Caco-2 (cell line): ENCODE results near the gene SERAC1. TPM values are rescaled to one million over a fixed set of nuclear protein-coding genes. Genes with fewer than 3 reads are reported as not detected.

ENCODE experiments used
- BruUV-seq: library from RNA; stranded (reverse); fragments of 400-500 nt; replicated peaks from 2 replicates; lab custom pipeline; 2021; lab: Mats Ljungman, UMichigan
- CTCF ChIA-PET: fragments of 300-600 bp; sonication (Branson Sonifier 250); formaldehyde crosslinking; loops from one replicate; lab custom pipeline; 2022; ENCODE audit warnings: antibody characterized with exemption; lab: Charles Lee
- POLR2A ChIA-PET: fragments of 300-600 bp; sonication (Branson Sonifier 250); formaldehyde crosslinking; loops from one replicate; lab custom pipeline; 2022; ENCODE audit warnings: antibody characterized with exemption; lab: Charles Lee
- DNase-seq, 2 experiments: peaks; one replicate each; pipeline versions ENCODE4 v3.0.0 to v3.0.0-alpha.2; 2020 to 2022
- H3K27me3 ChIP-seq: replicated peaks from 2 replicates; pipeline ENCODE4 v1.6.0; 2011; ENCODE audit warnings: low read length; ENCODE audit not compliant: control insufficient read depth, insufficient read depth
- H3K36me3 ChIP-seq: 2 replicates; pipeline ENCODE4 v1.5.1; 2011; ENCODE audit warnings: low read length; ENCODE audit not compliant: control insufficient read depth, insufficient read depth
- H3K4me1 ChIP-seq: fragments of 250-450 bp; sonication (Bioruptor Pico); 2 replicates; pipeline ENCODE4 v1.5.1; 2020; ENCODE audit warnings: mild to moderate bottlenecking
- H3K4me3 ChIP-seq: 2 replicates; pipeline ENCODE4 v1.5.1; 2011; ENCODE audit warnings: low read depth, mild to moderate bottlenecking, control low read depth, low read length
- H3K9me3 ChIP-seq: fragments of 250-450 bp; sonication (Bioruptor Pico); 2 replicates; pipeline ENCODE4 v1.5.1; 2020; ENCODE audit warnings: mild to moderate bottlenecking, moderate library complexity
- H3K27ac Mint-ChIP-seq: one replicate; pipeline ENCODE4 v1.8.0; 2022; ENCODE audit warnings: mixed read lengths; ENCODE audit not compliant: unreplicated experiment
- H3K27me3 Mint-ChIP-seq: one replicate; pipeline ENCODE4 v1.8.0; 2022; ENCODE audit warnings: mixed read lengths; ENCODE audit not compliant: insufficient read depth, unreplicated experiment
- H3K36me3 Mint-ChIP-seq: one replicate; pipeline ENCODE4 v1.8.0; 2022; ENCODE audit warnings: mild to moderate bottlenecking, mixed read lengths; ENCODE audit not compliant: insufficient read depth, unreplicated experiment
- H3K4me1 Mint-ChIP-seq: one replicate; pipeline ENCODE4 v1.8.0; 2022; ENCODE audit warnings: low read depth, mixed read lengths; ENCODE audit not compliant: unreplicated experiment
- H3K4me3 Mint-ChIP-seq: one replicate; pipeline ENCODE4 v1.8.0; 2022; ENCODE audit warnings: mild to moderate bottlenecking, moderate library complexity, mixed read lengths; ENCODE audit not compliant: unreplicated experiment
- H3K9me3 Mint-ChIP-seq: one replicate; pipeline ENCODE4 v1.8.0; 2022; ENCODE audit warnings: mixed read lengths; ENCODE audit not compliant: unreplicated experiment
- intact Hi-C: fragments of 100-400 bp; cut with micrococcal nuclease; formaldehyde crosslinking; loops from one replicate; pipeline ENCODE4 v1.10.0; 2022; ENCODE audit not compliant: unreplicated experiment
- total RNA-seq: library from RNA; stranded (reverse); gene quantifications from 2 replicates; pipeline ENCODE4 v1.2.3, GENCODE V29; 2022
- TF ChIP-seq, protein P1 (sequence below), 2 experiments: fragments of 200-600 bp in 1 of 2; IDR thresholded peaks; 1 replicate in 1 of 2; 2 replicates in 1 of 2; pipeline versions ENCODE4 v1.5.1 to v1.8.0; 2011 to 2022; ENCODE audit warnings: antibody characterized with exemption in 1 of 2, control low read depth in 1 of 2, inconsistent platforms in 1 of 2, low read depth in 1 of 2, low read length in 1 of 2, mild to moderate bottlenecking in 1 of 2, moderate library complexity in 1 of 2; ENCODE audit not compliant: insufficient read depth in 1 of 2, severe bottlenecking in 1 of 2, unreplicated experiment in 1 of 2

The SERAC1 gene
- total RNA-seq, 1 experiment from 2014 or later = 7.4 TPM

DNA sequence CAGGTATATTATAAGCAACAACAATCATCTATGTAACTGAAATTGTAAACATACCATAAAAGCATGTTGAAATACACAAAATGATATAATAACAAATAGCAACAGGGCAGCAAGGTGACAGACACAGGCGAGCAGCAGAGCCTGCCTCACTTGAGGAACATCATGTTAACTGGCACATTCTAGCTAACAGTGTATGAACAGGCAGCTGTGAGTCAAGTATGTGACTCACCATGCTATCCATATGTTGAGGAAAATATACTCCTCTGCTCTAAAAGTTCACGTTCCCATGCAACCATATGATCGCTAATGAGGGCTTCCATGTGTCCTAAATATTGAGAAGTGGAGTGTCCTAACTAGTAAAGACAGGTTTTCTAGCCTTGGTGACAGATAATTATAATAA lies 18.4 kb downstream of the SERAC1 start:
- ChIA-PET CTCF (interaction anchor here (0.9 kb wide), 1 partner anchor 14 kb away, joined by 3 read pairs; no protein-coding TSS in a partner anchor), POLR2A (no interaction called here)
- Histone ChIP-seq H3K9me3 (no peaks in the 10 kb centered on the region), H3K27me3 (no peaks in the 10 kb centered on the region), H3K4me3 (no peak overlapping the region), H3K4me1 (peaks cover 8% of the 10 kb centered on the region; the same call in 1 of the 2 replicates), H3K36me3 (peaks cover 2% of the 10 kb centered on the region; the same call in 1 of the 2 replicates)
- intact Hi-C loops = loop anchor here (10.0 kb wide), 1 partner anchor 55 kb away; no protein-coding TSS in a partner anchor
- DNase-seq = no peak
- H3K4me3 Mint-ChIP-seq = no peak overlapping the region
- no peaks in the 10 kb centered on the region for H3K27me3 Mint-ChIP-seq
- peaks cover 12% of the 10 kb centered on the region for H3K36me3 Mint-ChIP-seq
- BruUV-seq = no TSS peak
- no peak overlapping the region for H3K27ac Mint-ChIP-seq
- no peaks in the 10 kb centered on the region for H3K4me1 Mint-ChIP-seq
- no peaks in the 10 kb centered on the region for H3K9me3 Mint-ChIP-seq
- TF ChIP-seq, protein P1, sequence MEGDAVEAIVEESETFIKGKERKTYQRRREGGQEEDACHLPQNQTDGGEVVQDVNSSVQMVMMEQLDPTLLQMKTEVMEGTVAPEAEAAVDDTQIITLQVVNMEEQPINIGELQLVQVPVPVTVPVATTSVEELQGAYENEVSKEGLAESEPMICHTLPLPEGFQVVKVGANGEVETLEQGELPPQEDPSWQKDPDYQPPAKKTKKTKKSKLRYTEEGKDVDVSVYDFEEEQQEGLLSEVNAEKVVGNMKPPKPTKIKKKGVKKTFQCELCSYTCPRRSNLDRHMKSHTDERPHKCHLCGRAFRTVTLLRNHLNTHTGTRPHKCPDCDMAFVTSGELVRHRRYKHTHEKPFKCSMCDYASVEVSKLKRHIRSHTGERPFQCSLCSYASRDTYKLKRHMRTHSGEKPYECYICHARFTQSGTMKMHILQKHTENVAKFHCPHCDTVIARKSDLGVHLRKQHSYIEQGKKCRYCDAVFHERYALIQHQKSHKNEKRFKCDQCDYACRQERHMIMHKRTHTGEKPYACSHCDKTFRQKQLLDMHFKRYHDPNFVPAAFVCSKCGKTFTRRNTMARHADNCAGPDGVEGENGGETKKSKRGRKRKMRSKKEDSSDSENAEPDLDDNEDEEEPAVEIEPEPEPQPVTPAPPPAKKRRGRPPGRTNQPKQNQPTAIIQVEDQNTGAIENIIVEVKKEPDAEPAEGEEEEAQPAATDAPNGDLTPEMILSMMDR (IDR thresholded peaks at IDR 0.05; ENCODE audit: insufficient read depth in 1 of 2, low read depth in 1 of 2, low read length in 1 of 2, severe bottlenecking in 1 of 2, unreplicated experiment in 1 of 2) = no peak

DNA sequence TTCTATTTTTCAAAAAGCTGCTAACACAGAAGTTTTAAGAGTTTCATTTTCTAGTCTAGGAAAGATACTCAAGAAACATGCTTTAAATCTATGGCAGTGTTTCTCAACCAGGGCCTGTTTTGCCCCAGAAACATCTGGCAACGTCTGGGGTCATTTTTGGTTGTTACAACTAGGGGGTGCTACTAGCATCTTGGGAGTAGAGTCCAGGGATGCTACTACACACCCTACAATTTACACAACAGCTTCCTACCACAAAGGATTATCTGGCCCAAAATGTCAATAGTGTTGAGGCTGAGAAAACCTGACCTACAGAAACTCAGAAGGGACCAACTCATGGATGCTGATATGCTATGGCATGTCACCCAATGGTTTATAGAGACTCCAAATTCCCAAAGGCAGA lies 24.4 kb downstream of the SERAC1 start:
- H3K9me3 ChIP-seq = no peaks in the 10 kb centered on the region
- Mint-ChIP-seq H3K9me3 (no peaks in the 10 kb centered on the region), H3K36me3 (peaks cover 19% of the 10 kb centered on the region), H3K27me3 (no peaks in the 10 kb centered on the region), H3K4me1 (no peaks in the 10 kb centered on the region), H3K27ac (no peak overlapping the region), H3K4me3 (no peak overlapping the region)
- TF ChIP-seq, protein P1 (IDR thresholded peaks at IDR 0.05; ENCODE audit: insufficient read depth in 1 of 2, low read depth in 1 of 2, low read length in 1 of 2, severe bottlenecking in 1 of 2, unreplicated experiment in 1 of 2) = peak; percentile 19 to 51
- H3K4me1 ChIP-seq = 0 out of 2 replicates have a peak, but pooled peaks cover 3% of the 10 kb centered on the region
- intact Hi-C loops = loop anchor here (10.0 kb wide), 1 partner anchor 61 kb away; no protein-coding TSS in a partner anchor
- peaks cover 2% of the 10 kb centered on the region; the same call in 1 of the 2 replicates for H3K36me3 ChIP-seq
- POLR2A ChIA-PET = no interaction called here
- DNase-seq = peak in 1 of 2 experiments; percentile 44
- H3K4me3 ChIP-seq = no peak overlapping the region
- no peaks in the 10 kb centered on the region for H3K27me3 ChIP-seq
- BruUV-seq = no TSS peak
- CTCF ChIA-PET = no interaction called here

- H3K36me3 Mint-ChIP-seq = peaks cover 16% of the 10 kb centered on the region
- TF ChIP-seq, protein P1 (IDR thresholded peaks at IDR 0.05; ENCODE audit: insufficient read depth in 1 of 2, low read depth in 1 of 2, low read length in 1 of 2, severe bottlenecking in 1 of 2, unreplicated experiment in 1 of 2) = no peak
- Histone ChIP-seq H3K4me1 (0 out of 2 replicates have a peak, but pooled peaks cover 3% of the 10 kb centered on the region), H3K9me3 (no peaks in the 10 kb centered on the region), H3K27me3 (no peaks in the 10 kb centered on the region), H3K4me3 (no peak overlapping the region), H3K36me3 (peaks cover 2% of the 10 kb centered on the region; the same call in 1 of the 2 replicates)
- no peak for DNase-seq
- H3K27ac Mint-ChIP-seq = no peak overlapping the region
- BruUV-seq = no TSS peak
- ChIA-PET POLR2A (no interaction called here), CTCF (no interaction called here)
- H3K27me3 Mint-ChIP-seq = no peaks in the 10 kb centered on the region
- H3K9me3 Mint-ChIP-seq = no peaks in the 10 kb centered on the region
- no peak overlapping the region for H3K4me3 Mint-ChIP-seq
- intact Hi-C loops = loop anchor here (10.0 kb wide), 1 partner anchor 62 kb away; no protein-coding TSS in a partner anchor
- no peaks in the 10 kb centered on the region for H3K4me1 Mint-ChIP-seq
Measured at GRCh38 chr6:158142789-158143188, 25.3 kb downstream of the SERAC1 start.
